Measurements from ENCODE around the gene LRBA.
"Not testable (repeated sequence)": the region's sequence is repeated elsewhere in the genome, so short reads cannot be mapped to it uniquely, and the experiment has no call there.

The LRBA gene

GRCh38 chr4:151014521-151015458, at the start of gene LRBA:
Gene LRBA, minus strand, starts transcription at chr4:151015284. Its CDS starts 642 bp downstream, at chr4:151014642.
- DNase-seq, result peak; percentile 40 to 76 (median 50)

- not testable (repeated sequence) for DNase-seq
Measured at GRCh38 chr4:151063143-151063542, 48.1 kb upstream of the LRBA start.

- DNase-seq, result no peak
Measured at GRCh38 chr4:151055539-151055938, 40.5 kb upstream of the LRBA start.

- no peak for DNase-seq
Measured at GRCh38 chr4:151052785-151053184, 37.7 kb upstream of the LRBA start.

- DNase-seq, result no peak
Measured at GRCh38 chr4:151049430-151049884, 34.4 kb upstream of the LRBA start.

- no peak for DNase-seq
Measured at GRCh38 chr4:151048913-151049312, 33.8 kb upstream of the LRBA start.

- DNase-seq, result no peak
Measured at GRCh38 chr4:151046609-151047008, 31.5 kb upstream of the LRBA start.

GRCh38 chr4:151045907-151046306, 30.8 kb upstream of the LRBA start:
- no peak for DNase-seq

- DNase-seq, result no peak
Measured at GRCh38 chr4:151043803-151044515, 28.9 kb upstream of the LRBA start.

- DNase-seq, result no peak
Measured at GRCh38 chr4:151039733-151040132, 24.6 kb upstream of the LRBA start.

- no peak for DNase-seq
Measured at GRCh38 chr4:151038452-151039157, 23.5 kb upstream of the LRBA start.

GRCh38 chr4:151035911-151036310, 20.8 kb upstream of the LRBA start:
- no peak for DNase-seq

- DNase-seq, result no peak
Measured at GRCh38 chr4:151035328-151035727, 20.2 kb upstream of the LRBA start.

- DNase-seq, result no peak
Measured at GRCh38 chr4:151034829-151035228, 19.7 kb upstream of the LRBA start.

- DNase-seq, result no peak
Measured at GRCh38 chr4:151031831-151032605, 16.9 kb upstream of the LRBA start.

GRCh38 chr4:151029537-151029936, 14.5 kb upstream of the LRBA start:
- peak in 1 of 4 experiments; percentile 1 for DNase-seq

- not testable (repeated sequence) for DNase-seq
Measured at GRCh38 chr4:151029006-151029405, 13.9 kb upstream of the LRBA start.

GRCh38 chr4:151025759-151026158, 10.7 kb upstream of the LRBA start:
- no peak for DNase-seq

GRCh38 chr4:151022586-151022985, 7.5 kb upstream of the LRBA start:
- no peak for DNase-seq

GRCh38 chr4:151021637-151022334, 6.7 kb upstream of the LRBA start:
- DNase-seq, result no peak

GRCh38 chr4:151015459-151016347, 619 bp upstream of the LRBA start:
- DNase-seq, result peak; percentile 51 to 82 (median 60)

Data from activated naive CD4-positive, alpha-beta T cell (primary cell).